22Rv1 (cell line): Measurements from ENCODE around the gene SERPINB6.
"Not testable (repeated sequence)": the region's sequence is repeated elsewhere in the genome, so short reads cannot be mapped to it uniquely, and the experiment has no call there.

Experiments used
- H3K27ac ChIP-seq: fragments of 450-650 bp; 2 replicates; pipeline ENCODE4 v1.5.1; 2017
- ZFX ChIP-seq: fragments of 450-650 bp; IDR thresholded peaks from 2 replicates; pipeline ENCODE4 v1.6.1; 2017; ENCODE audit warnings: antibody characterized with exemption, borderline replicate concordance
- TF ChIP-seq, protein P1 (sequence below): fragments of 450-650 bp; IDR thresholded peaks from 2 replicates; pipeline ENCODE4 v1.5.1; 2017; ENCODE audit warnings: mild to moderate bottlenecking

Gene SERPINB6

GRCh38 chr6:2973676-2974075 lies 2.3 kb upstream of the SERPINB6 start:
- TF ChIP-seq, protein P1, sequence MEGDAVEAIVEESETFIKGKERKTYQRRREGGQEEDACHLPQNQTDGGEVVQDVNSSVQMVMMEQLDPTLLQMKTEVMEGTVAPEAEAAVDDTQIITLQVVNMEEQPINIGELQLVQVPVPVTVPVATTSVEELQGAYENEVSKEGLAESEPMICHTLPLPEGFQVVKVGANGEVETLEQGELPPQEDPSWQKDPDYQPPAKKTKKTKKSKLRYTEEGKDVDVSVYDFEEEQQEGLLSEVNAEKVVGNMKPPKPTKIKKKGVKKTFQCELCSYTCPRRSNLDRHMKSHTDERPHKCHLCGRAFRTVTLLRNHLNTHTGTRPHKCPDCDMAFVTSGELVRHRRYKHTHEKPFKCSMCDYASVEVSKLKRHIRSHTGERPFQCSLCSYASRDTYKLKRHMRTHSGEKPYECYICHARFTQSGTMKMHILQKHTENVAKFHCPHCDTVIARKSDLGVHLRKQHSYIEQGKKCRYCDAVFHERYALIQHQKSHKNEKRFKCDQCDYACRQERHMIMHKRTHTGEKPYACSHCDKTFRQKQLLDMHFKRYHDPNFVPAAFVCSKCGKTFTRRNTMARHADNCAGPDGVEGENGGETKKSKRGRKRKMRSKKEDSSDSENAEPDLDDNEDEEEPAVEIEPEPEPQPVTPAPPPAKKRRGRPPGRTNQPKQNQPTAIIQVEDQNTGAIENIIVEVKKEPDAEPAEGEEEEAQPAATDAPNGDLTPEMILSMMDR: no peak
- no peak overlapping the region for H3K27ac ChIP-seq

GRCh38 chr6:2973180-2973579 lies 1.8 kb upstream of the SERPINB6 start:
- not testable (repeated sequence) for H3K27ac ChIP-seq

- not testable (repeated sequence) for H3K27ac ChIP-seq
Observed at GRCh38 chr6:2972685-2973084, 1.3 kb upstream of the SERPINB6 start.

- peak overlapping the region; percentile 80 for H3K27ac ChIP-seq
Observed at GRCh38 chr6:2972219-2972487, 786 bp upstream of the SERPINB6 start.

DNA sequence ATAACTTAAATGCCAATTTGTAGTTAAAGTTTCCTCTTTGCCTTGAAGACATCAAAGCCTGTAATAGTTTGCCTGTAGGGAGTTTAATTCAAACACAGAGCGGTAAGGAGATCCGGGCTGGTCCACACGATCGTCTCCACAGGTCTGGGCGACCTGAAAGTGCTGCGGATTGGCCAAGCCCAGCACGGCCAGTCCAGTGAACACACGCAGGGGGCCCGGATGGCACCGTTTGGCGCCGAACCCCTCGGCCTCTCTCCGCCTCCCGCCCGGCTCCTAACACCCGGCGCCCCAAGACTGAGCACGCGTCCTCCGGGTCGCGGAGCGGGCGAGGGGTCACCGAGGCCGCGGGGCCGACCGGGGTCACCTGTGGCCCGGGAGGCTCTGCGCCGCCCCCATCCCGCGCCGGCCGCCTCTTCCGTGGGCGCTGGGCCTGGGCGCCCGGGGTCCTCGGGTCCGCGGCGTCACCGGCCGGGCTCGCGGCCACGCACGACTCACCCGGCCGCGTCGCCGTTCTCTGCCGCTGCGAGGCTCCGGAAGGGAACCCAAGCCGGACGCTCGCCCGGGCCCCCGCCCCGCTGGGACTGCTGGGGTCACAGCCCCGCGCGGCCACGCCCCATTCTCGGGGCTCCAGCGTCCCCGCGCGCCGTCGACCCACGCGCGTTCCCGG lies 481 bp downstream of the SERPINB6 start:
- H3K27ac ChIP-seq: peak overlapping the region; percentile 80
- TF ChIP-seq ZFX: no peak
- TF ChIP-seq, protein P1: no peak

- TF ChIP-seq ZFX: no peak
- TF ChIP-seq, protein P1: no peak
- peak overlapping the region; percentile 80 for H3K27ac ChIP-seq
Observed at GRCh38 chr6:2970034-2970685, 1.2 kb downstream of the SERPINB6 start.

- H3K27ac ChIP-seq: peak overlapping the region; percentile 59
- TF ChIP-seq, protein P1: no peak
- TF ChIP-seq ZFX: no peak
Observed at GRCh38 chr6:2969549-2969948, 1.8 kb downstream of the SERPINB6 start.

DNA sequence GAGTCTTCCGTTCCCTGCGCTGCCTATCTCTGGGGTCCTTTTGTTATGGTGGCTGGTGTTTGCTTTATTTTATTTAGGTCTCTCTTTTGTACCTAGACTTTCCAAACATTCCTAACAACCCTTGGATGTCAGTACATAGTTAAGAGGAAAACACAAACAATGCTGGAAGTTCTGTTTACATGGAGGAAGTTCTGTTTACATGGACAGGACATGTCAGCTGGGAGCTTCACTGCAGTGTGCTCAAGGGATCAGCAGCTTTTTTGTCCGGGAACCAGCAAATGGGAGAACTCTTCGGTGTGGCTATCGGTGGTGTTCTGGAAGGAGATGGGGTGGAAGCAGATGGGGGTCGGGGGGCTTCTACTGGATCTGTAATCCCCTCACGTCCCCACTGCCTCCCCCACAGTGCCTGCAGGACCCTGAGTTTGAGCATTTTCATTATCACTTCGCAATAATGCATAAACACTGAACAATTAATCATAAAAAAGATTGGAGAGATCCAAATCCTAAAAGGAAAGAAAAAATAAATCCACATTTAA lies 2.7 kb downstream of the SERPINB6 start:
- H3K27ac ChIP-seq: peak overlapping the region; percentile 59

GRCh38 chr6:2967936-2968335 lies 3.4 kb downstream of the SERPINB6 start:
- no peak overlapping the region for H3K27ac ChIP-seq
- TF ChIP-seq, protein P1: no peak
- TF ChIP-seq ZFX: no peak

More for the DNA sequence above, 2.7 kb downstream of the SERPINB6 start:
- TF ChIP-seq ZFX: no peak
- TF ChIP-seq, protein P1: no peak
